A549 treated with CORT108297 at 1 μM for 4 hours (cell line): ENCODE measurements around the gene RPS6KA6. TPM values are rescaled to one million over a fixed set of nuclear protein-coding genes. Genes with fewer than 3 reads are reported as not detected.

Source experiments
- total RNA-seq: library from RNA; stranded (reverse); fragments of 200-300 nt; extraction: Qiagen RNA extraction; gene quantifications from 5 replicates; pipeline ENCODE4 v1.2.3, GENCODE V29; 2022

Gene RPS6KA6
- total RNA-seq = 4.4 to 6.9 TPM (median 5.9 TPM) in 5 replicates

DNA sequence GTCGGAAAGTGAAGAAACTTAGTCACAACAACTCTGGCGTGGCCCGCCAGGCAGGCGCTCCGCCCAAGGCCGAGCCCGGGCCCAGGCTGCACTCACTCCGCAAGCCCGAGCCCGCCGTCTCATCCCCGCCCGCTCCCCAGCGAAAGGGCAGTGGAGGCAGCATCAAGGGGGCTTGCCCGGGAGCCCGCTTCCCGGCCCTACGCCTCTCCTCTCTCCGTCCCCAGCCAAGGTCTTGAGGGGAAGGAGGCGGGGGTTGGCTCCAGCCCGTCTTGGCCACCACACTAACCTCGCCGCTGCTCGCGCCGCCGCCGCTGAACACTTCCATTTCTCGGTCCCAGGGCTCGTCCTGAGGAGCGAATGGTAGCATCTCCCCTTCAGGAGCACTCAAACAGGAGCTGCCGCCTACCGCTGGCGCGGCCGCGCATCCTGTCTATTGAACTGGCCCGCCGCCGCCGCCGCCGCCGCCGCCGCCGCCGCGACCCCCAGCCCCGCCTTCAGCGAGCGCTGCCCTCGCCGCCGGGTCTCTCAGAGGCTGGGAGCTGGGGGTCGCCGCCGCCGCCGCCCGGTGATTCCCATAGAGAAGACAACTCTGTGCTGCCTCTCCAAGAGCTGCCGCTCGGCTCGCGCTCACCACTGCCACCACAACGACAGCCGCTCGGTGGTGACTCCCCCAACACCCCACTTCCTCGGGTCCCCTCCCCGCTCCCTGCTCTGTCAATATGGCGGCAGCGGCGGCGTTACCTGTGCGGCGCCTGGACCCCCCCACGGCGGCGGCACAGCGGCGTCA lies at the start of gene RPS6KA6:
TSS of gene RPS6KA6 (minus strand) at position 667 of the 787 bp plus-strand sequence. CDS start at position 367, 300 bp downstream.

